GM19043 (cell line): ENCODE results near the gene SIRPA.

ENCODE experiments used
- ATAC-seq: cut with Tn5 transposase; IDR thresholded peaks from one replicate; pipeline ENCODE4 v1.9.1; 2021; ENCODE audit warnings: low read depth; ENCODE audit not compliant: unreplicated experiment

Gene SIRPA

DNA sequence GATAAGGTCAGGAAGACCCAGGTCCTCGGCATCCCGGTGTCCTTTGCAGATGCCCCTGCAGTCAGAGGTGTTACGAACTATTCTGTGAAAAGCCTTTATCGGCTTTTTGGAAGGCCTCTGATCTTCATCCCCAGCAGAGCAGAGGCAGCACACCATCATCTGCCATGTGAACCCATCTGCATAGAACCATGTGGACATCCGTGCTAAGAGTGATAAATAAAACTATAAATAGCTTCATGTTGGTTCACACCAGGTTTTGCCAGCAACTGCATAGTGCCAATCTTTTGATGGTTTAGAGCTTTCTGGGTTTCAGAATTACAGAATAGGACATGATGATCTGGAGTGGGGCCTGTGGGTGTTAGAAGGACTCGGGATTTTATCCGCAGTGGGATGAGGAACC lies 33.6 kb downstream of the SIRPA start:
- no peak for ATAC-seq

DNA sequence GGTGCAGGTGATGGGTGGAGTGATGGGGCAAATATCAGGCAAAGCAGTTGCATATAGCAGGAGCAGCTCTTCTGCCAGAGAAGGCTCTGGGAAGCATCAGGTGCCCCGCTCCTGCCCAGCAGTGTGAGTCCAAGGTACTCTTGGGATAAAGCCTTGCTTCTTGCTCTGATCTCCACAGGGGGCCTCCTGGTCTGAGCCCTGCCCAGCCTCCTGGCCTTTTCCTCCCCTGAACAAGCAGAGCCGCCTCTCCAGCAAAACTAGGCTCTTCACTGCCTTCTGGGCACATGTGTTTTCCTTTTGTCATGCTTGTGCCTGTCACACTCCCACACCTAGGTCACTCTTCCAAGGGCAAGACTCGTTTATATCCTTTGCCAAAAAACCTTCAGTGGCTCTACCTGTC lies 34.3 kb downstream of the SIRPA start:
- no peak for ATAC-seq

DNA sequence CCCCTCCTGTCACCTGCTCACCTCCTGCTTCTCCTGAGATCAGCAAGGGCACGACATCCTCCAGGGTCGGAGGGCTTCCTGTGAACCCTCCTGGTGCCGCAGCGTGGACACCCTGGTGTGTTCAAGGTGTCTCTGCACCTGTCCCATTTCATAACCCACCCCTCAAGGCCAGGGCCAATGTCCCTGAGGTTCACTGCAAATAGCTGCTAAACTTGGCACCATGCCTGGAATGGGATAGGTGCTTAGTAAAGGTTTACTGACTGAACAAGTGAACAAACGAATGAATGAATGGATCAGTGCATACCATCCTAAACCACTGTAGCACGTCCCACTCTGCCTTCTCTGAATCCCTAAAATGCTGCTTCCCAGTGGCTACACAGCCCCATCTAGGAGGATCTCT lies 35.0 kb downstream of the SIRPA start:
- no peak for ATAC-seq

DNA sequence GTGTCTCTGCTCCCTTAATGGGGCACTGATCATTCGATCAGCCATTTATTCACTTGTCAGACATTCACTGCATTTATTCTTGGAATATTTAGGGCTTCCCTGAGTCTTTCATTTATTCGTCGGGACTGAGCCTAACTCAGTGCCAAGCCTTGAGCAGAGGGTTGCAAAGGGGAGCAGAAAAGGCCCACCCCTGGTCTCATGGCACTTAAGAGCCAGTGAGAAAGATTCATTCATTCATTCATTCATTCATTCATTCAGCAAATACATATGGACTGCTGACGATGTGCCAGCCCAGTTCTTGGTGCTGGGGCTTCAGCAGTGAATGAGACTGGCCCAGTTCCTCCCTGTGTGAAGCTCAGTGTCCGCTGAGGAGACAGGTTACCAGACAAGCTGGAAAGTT lies 36.6 kb downstream of the SIRPA start:
- no peak for ATAC-seq

DNA sequence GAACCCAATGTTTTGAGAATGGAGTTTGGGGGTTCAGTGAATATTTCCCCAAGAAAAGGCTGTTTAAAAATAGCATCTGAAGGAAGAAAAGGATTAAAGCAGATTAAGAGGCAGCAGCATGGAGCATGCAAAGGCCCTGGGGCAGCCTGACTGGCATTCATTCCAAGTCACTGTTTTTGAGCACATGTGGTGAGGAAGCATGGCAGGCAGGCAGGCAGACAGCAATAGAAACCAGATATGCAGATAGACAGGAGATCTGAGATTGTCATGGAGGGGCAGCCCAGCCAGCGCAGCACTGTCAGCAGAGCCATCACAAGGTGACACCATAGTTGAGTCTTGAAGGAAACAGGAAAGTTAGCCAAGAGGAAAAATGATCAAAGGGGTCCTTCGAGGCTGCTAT lies 37.8 kb downstream of the SIRPA start:
- no peak for ATAC-seq

DNA sequence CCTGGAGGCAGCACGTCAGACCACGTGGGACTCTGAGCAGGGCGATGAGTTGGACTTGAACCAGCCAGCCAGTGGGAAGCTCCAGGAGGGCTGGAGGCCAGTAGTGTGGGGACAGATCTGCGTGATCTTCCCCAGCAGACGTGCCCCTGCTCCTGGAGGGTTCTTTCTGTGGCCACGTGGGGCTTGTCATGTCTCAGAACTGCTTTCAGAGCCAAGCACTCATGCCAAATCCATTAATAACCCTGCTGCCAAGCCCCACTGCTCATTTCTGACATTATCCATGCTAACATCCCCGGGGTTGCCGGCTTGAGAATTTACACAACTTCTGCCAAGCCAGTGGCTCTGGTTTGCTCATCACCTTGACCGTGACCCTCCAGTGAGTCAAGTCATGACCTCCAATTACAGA lies 38.3 kb downstream of the SIRPA start:
- ATAC-seq = no peak

DNA sequence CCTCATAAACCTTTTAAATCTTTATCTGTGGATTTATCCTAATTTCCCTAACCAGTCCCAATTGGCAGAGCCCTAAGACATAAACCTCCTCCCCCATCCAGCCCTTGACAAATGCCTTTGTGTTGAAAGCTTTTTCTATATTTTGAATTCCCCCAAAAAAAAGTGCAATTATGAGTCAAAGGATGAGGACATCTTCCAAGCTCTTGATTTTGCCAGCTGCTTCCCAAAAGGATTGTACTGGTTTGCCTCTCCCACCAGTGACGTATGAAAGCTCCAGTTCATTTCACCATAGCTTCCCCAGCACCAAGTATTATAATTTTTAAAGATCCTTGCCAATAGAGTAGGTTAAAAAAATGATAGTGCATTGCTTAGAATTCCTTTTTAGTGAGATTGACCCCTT lies 38.9 kb downstream of the SIRPA start:
- ATAC-seq = no peak

DNA sequence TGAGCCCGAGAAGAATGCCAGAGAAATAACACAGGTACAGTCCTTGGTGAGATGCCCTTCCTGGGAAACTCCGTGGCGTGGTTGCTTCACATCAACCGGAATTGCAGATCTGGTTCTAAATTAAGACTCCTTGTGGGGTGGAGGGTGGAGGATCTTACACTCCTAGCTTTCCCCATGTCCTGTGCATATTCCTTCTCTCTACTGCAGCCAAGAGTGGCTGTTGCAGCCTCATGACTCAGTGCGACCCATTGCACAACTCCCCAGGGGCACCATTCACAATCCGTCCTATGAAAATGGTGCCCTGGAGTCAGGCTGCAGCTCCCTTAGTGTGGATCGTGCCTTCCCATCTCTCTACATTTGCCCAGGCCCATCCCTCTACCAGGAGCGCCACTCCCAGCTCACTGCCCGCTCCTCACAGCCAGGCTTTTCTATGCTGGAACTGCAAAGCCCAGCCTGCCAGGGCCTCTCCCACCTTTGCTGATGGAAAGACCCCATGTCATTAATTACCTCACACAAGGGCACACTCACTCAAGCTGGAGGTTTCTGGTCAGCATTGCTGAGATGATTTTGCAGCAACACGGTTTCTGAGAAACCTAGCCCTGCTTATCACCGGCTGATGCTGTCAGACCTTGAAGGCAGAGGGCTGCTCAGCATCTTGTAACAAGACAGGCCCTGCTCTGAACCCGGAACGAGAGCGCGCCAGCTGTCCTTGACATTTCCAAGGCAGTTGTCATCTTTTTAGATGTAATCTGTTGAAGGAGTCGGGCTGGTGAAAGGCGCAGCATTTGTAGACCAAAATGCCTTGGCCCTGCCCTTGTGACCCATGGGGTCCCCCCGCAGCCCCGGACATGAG lies 39.7 kb downstream of the SIRPA start:
- no peak for ATAC-seq

DNA sequence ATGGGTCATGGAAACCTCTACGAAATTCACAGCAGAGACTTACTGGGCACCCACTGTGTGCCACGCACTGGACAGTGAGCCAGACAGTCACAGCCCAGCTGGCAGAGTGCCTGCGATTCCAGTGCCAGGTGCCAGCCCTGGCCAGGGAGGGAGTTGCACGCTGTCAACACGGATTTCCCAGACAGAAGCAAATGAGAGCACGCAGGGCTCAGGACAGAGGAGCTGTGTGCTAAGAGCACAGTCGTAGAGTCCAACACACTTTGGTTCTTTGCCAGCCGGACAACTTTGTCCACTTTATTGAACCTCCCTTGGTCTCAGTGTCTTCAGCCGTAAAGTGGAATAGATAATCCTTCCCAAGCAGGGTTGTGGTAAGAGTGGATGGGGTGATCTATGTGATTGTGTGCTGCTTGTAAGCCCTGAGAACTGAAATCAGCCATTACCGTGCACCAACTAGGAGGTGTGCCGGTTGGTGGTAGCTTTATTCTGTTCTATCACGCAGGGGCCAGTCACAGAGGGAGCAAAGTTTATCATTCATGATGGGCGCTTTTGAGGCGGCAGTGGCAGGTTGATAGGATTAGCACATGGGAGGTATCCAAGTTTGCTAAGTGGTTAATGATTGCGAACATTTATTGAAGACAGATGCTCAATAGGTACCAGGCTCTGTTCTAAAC lies 40.6 kb downstream of the SIRPA start:
- ATAC-seq = no peak

DNA sequence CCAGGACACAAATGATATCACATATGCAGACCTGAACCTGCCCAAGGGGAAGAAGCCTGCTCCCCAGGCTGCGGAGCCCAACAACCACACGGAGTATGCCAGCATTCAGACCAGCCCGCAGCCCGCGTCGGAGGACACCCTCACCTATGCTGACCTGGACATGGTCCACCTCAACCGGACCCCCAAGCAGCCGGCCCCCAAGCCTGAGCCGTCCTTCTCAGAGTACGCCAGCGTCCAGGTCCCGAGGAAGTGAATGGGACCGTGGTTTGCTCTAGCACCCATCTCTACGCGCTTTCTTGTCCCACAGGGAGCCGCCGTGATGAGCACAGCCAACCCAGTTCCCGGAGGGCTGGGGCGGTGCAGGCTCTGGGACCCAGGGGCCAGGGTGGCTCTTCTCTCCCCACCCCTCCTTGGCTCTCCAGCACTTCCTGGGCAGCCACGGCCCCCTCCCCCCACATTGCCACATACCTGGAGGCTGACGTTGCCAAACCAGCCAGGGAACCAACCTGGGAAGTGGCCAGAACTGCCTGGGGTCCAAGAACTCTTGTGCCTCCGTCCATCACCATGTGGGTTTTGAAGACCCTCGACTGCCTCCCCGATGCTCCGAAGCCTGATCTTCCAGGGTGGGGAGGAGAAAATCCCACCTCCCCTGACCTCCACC lies 42.2 kb downstream of the SIRPA start:
- no peak for ATAC-seq

DNA sequence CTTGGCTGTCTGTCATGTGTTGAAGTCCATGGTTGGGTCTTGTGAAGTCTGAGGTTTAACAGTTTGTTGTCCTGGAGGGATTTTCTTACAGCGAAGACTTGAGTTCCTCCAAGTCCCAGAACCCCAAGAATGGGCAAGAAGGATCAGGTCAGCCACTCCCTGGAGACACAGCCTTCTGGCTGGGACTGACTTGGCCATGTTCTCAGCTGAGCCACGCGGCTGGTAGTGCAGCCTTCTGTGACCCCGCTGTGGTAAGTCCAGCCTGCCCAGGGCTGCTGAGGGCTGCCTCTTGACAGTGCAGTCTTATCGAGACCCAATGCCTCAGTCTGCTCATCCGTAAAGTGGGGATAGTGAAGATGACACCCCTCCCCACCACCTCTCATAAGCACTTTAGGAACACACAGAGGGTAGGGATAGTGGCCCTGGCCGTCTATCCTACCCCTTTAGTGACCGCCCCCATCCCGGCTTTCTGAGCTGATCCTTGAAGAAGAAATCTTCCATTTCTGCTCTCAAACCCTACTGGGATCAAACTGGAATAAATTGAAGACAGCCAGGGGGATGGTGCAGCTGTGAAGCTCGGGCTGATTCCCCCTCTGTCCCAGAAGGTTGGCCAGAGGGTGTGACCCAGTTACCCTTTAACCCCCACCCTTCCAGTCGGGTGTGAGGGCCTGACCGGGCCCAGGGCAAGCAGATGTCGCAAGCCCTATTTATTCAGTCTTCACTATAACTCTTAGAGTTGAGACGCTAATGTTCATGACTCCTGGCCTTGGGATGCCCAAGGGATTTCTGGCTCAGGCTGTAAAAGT lies 43.5 kb downstream of the SIRPA start:
- ATAC-seq = no peak

DNA sequence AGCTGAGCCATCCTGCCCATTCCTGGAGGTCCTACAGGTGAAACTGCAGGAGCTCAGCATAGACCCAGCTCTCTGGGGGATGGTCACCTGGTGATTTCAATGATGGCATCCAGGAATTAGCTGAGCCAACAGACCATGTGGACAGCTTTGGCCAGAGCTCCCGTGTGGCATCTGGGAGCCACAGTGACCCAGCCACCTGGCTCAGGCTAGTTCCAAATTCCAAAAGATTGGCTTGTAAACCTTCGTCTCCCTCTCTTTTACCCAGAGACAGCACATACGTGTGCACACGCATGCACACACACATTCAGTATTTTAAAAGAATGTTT lies 44.0 kb downstream of the SIRPA start:
- no peak for ATAC-seq

DNA sequence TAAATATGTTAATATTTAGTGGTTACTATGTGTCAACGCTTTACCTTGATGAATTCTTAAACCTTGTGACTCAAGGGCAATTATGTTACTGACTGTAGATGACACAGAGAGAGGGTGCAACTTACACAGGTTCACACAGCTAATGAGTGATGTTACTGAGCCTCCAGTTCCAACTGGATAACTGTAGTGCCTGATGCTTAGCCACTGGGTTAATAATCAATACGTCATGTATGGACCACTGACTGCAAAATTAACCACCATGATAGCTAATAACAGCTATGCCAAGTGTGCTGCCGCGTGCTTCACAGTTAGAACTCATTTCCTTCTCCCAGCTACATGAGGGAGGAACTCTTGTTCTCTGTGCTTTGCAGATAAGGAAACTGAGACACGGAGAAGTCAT lies 45.4 kb downstream of the SIRPA start:
- ATAC-seq = no peak

DNA sequence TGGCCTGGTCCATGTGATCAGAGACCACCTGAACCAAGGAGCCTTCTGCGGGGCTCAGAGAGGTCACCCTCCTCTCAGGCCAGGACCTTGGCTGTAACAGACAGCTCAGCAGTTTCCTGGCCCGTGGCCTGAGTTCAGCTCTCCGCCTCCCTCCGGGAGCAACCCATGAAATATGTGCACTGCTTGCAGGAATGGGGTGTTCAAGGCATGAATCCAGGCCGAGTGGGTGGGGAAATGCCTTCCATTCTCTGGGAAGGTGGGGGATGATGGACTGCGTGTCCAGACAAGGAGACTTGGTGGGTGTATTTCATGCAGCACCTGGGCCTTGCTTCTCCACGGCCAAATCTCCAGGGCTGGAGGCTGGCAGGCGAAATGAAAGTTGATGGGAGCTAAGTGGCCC lies 46.0 kb downstream of the SIRPA start:
- no peak for ATAC-seq

DNA sequence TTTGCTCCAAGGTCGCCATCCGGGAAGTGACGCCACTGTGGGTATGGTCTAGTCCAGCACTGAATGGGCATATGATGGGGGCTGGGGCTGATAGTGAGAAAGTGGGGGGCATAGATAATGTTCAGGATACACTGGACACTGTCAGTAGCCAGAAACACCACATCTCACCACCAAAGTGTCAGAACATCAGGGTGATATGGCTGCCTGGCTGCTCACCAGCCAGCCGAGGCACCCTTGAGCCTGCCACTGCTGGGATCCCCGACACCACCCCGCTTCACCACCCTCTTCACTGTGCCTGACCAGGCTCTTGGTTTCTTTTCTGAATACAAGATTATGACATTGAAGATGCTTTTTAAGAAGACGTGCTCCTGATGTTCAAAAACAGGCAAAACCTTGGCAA lies 46.9 kb downstream of the SIRPA start:
- no peak for ATAC-seq

DNA sequence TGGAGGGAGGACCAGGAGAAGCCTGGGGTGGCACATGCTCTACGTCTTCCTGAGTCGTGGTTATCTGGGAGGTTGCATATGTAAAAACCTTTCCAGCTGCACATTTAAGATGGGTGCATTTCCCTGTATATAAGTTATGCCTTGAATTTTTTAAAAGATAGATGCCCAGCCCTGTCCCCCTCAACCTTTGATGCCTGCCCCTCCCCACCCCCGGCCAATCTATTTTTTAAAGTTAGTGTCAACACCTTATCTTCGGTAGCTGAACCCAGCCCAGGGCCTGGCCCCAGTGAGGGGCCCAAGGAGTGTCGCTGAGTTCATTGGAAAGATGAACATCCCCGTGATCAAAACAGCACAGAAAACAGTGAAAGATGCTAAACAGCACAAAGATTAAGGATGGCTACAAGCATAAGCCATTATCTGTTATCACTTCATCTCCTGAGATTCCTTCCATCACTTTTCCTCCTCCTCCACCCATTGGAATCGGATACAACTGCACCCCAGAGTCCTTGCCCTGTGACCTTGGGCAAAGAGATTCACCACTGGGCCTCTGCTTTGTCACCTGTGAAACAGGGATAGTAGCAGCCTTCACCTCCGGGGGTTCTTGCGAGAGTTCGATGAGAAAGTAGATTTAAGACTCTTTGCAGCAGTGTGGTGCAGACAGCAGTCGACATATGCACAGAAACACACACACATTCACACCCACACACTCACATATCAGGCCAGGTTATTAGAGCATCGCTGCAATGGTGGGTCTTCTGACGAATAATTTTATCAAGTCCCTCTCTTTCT lies 47.5 kb downstream of the SIRPA start:
- no peak for ATAC-seq

DNA sequence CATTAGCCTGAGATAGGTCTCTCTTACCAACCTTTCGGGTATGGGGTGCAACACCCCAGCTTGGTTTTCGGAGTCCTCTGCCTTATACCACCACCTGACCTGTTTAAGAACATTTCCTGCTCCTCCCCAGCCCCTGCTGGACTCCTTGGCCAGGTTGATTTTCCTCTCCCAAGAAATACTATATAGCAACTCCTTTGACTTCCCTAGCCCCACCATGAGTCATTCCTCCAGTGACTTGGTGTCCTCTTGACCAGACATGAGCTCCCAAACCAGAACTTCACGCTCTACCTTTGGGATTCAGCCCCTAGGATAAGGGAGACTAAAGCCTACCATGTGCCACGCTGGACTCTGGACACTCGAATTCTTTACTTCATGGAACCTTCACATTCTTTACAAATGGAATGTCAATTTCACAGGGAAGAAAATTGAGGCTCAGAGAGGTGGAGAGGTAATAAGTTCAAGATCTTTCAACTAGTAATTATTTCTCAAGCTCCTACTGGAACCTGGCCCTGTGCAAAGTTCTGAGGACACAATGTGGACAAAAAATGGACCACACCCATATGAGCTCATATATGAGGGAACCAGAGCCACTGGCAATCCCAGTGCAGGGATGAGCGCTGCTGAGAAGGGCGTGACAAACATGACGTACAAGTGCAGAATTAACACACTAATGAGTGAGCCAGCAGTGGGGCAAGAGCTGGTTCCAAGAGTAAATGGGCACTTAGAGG lies 48.2 kb downstream of the SIRPA start:
- ATAC-seq = no peak

DNA sequence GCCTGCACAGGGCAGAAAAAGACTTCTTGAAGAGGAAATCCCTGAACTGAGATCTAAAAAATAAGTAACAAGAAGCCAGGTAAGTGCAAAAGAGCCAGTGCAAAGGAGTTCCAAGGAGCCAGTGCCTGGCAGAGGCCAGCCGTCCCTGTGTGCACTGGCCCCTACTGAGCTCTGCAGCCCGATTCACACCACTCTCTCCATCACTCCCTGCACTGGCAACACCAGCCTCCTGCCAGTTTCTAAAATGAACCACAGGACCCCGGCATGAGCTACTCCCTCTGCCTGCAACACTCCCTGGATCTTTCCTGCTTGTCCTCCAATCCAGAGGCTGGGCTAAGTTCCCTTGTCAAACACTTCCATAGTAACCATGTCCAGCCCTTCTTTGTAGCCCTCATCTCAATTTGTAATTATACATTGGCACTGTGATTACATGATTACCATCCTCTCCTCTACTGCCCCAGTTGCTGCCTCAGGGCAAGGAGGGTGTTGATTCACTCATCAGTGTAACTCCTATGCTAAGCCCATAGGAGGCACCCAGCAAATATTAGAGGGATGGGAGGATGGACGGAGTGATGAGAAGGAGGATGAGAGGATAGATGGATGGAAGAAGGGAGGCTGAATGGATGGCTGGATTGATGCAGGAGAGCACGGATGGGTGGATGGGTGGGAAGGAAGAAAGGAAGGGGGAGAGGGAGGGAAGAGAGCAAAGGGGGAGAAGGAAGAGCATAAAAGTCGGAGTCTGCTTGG lies 49.3 kb downstream of the SIRPA start:
- ATAC-seq = no peak

DNA sequence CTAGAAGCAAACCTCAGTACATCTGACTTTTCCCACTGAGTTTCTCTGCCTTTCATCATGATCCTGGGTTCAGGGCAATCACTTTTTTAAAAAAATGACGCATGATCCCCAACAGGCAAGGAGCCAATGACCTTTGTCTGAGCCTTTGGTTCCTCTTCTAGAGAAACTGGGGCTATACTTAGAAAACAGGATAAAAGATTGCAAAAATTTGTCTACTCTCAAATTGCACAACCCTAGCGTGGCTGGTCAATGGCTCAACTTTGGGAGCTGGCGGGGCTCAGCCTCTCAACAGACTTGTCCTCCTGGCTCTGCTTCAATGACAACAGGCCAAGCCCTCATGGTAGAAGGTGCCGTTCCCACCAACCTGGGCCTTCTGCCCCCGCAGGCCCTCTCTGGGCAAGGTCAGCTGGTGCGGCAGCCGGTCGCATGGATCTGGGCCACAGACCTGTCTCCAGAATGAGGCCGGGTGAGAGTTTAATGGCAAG lies 50.0 kb downstream of the SIRPA start:
- no peak for ATAC-seq
